Measurements from ENCODE around the gene TEX19. TPM values are rescaled to one million over a fixed set of nuclear protein-coding genes. Genes with fewer than 3 reads are reported as not detected.
"Not testable (repeated sequence)": the region's sequence is repeated elsewhere in the genome, so short reads cannot be mapped to it uniquely, and the experiment has no call there.

The TEX19 gene
- total RNA-seq, 1 donor, result not detected

DNA sequence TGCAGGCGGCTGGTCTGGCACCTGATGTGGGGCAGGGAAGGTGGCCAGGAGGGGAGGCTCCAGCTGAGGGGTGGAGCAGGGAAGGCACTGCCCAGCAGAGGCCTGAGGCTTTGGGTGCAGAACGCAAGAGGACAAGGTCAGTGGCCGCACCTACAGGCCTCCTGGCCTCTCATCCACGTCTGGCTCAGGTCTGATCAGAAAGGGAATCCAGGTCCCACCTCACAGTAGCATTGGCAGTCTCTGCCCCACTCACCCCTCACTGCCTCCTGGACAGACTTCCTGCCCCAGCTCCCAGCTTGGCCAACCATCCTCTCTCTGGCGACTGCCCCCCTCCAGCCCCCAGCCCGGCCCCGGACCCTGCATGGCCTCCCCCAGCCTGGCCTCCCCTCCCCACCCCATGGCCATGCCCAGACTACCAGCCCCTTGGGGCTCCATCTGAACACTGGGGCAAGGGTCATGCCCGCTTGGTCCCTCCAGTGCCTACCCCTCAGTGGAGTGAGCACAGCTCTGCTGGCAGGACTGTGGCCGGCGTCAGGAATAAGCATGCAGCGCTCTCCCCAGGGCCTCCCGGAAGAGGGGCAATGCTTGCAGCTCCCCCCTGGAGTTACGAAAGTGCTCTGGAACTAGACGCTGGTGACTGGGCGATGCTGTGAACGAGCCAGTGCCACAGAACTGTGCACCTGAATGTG is 17.1 kb downstream of the TEX19 start:
- TF ChIP-seq, protein P1, sequence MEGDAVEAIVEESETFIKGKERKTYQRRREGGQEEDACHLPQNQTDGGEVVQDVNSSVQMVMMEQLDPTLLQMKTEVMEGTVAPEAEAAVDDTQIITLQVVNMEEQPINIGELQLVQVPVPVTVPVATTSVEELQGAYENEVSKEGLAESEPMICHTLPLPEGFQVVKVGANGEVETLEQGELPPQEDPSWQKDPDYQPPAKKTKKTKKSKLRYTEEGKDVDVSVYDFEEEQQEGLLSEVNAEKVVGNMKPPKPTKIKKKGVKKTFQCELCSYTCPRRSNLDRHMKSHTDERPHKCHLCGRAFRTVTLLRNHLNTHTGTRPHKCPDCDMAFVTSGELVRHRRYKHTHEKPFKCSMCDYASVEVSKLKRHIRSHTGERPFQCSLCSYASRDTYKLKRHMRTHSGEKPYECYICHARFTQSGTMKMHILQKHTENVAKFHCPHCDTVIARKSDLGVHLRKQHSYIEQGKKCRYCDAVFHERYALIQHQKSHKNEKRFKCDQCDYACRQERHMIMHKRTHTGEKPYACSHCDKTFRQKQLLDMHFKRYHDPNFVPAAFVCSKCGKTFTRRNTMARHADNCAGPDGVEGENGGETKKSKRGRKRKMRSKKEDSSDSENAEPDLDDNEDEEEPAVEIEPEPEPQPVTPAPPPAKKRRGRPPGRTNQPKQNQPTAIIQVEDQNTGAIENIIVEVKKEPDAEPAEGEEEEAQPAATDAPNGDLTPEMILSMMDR (IDR thresholded peaks at IDR 0.05; ENCODE audit: insufficient read depth, low read depth, low read length), result no peak
- DNase-seq (ENCODE audit: low read depth), result no peak
- H3K4me3 ChIP-seq (ENCODE audit: low read depth, low read length), result no peak overlapping the region

DNA sequence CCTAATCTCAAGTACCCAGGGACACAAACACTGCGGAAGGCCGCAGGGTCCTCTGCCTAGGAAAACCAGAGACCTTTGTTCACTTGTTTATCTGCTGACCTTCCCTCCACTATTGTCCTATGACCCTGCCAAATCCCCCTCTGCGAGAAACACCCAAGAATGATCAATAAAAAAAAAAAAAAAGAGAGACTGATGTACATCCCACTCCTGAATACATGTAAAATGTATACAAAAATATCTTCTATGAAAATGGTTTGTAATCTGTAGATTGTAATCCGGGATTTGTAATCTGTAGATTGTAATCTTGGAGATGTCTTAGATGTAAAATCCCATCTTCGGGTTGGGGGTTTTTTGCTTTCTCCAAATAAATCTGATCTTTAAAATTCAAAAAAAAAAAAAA is 18.2 kb downstream of the TEX19 start:
- not testable (repeated sequence) for DNase-seq (ENCODE audit: low read depth); H3K4me3 ChIP-seq (ENCODE audit: low read depth, low read length)

DNA sequence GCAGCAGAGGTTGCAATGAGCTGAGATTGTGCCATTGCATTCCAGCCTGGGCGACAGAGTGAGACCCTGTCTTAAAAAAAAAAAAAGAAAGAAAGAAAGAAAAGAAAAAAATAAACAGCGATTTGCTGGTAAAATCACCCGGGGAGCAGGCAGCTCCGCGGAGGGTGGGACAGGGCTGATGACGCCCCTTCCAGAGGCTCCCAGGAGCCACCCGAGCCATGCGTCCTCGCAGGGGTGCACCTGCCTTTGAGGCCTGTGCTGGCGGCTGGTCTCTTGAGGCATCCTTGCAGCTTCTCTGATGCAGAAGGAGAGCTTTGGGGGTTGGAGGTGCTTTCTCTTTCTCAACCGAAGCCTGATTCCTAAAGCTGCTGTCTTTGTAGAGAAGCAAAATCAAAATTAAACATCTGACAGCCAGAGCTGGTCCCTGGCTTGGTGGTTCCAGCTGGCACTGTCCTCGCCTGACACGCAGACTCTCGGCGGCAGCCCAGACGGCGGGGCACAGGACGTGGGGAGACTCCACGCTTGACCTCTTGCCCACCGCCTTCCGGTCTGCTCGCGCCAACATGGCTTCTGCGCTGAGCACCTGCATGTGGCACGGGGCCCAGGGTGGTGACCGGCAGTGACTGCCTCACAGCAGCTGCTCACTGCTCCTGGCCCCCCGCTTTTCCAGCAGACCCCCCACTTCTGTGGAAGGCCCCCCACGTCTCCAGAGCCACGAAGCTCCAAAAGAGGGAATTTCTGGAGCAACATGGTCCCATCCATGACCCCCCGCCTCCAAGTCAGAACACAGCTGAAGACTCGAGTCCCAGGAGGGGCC is 19.1 kb downstream of the TEX19 start:
- TF ChIP-seq, protein P1 (IDR thresholded peaks at IDR 0.05; ENCODE audit: insufficient read depth, low read depth, low read length), result no peak
- DNase-seq (ENCODE audit: low read depth), result no peak
- H3K4me3 ChIP-seq (ENCODE audit: low read depth, low read length), result no peak overlapping the region

DNA sequence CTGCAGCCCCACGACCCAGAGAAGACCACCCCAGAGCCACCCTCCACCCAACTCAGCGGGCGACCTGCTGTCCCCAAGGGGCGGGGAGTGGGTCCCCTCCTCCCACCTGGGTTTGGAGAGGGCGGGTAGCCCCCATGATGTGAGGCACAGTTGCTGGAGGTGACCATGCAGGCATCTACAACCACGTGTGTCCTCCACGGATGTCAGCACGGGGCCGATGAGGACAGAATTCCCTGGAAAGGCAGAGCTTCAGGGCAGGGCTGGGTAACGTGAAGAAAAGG is 19.6 kb downstream of the TEX19 start:
- no peak for DNase-seq (ENCODE audit: low read depth)
- TF ChIP-seq, protein P1 (IDR thresholded peaks at IDR 0.05; ENCODE audit: insufficient read depth, low read depth, low read length), result no peak
- no peak overlapping the region for H3K4me3 ChIP-seq (ENCODE audit: low read depth, low read length)

DNA sequence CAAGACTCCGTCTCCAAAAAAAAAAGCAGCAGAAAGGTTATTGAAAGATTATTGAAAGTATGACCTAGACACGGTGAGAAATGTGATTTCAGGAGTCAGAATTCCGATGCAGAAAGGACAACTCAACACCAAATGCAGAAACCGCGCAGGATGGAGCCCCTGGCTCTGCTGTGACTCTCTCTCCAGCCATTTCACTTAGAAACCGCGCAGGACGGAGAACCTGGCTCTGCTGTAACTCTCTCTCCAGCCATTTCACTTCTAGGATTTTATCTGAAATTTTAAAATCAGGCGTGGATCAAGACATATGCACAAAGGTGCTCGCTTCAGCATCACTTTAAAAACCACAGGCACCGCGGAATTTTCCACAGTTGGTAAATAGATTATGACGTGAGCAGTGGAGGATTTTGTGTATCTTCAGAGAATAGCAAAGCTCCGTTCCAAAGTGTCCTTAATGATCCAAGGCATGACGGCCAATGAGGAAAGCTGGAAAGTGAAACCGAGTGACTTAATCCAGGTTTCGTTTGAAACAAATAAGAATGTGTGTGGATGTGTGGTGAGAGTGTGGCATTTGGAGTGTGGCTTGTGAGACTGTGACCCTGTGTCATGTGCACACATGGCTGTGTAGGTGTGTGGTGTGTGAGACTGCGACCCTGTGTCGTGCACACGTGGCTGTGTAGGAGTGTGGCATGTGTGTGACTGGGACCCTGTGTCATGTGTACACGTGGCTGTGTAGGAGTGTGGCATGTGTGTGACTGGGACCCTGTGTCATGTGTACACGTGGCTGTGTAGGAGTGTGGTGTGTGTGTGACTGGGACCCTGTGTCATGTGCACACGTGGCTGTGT is 22.0 kb downstream of the TEX19 start:
- peak; percentile 76 for DNase-seq (ENCODE audit: low read depth)
- H3K4me3 ChIP-seq (ENCODE audit: low read depth, low read length), result peak overlapping the region; percentile 0
- TF ChIP-seq, protein P1 (IDR thresholded peaks at IDR 0.05; ENCODE audit: insufficient read depth, low read depth, low read length), result no peak

DNA sequence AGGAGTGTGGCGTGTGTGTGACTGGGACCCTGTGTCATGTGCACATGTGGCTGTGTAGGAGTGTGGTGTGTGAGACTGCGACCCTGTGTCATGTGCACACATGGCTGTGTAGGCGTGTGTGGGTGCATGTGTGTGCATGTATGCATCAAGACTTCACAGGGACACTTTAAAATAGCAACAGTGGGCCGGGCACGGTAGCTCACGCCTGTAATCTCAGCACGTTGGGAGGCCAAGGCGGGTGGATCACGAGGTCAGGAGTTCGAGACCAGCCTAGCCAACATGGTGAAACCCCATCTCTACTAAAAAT is 22.6 kb downstream of the TEX19 start:
- not testable (repeated sequence) for H3K4me3 ChIP-seq (ENCODE audit: low read depth, low read length); DNase-seq (ENCODE audit: low read depth)

DNA sequence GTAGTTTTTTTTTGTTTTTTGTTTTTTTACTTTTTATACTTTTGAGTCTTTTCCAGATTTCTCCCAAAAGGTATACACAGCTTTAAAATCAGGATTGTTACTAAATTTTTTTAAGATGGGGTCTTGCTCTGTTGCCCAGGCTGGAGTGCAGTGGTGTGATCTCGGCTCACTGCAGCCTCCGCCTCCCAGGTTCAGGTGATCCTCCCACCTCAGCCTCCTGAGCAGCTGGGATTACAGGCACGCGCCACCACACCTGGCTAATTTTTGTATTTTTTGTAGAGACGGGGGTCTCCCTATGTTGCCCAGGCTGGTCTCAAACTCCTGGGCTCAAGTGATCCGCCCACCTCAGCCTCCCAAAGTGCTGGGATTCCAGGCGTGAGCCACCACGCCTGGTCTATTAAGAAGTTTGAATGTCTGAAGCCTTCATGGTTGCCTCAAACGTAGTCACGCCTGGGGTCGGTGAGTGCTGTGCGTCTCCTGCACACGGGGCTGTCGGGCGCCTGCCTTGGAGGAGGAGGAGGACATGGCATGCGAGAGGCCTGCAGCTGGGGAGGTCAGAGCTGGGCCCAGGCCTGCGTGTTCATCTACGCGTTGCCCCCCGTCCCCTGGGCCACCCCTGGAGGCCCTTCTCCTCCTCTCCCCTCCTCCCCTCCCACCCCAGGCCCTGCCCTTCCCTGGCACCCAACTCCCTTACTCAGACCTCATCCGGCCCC is 23.3 kb downstream of the TEX19 start:
- not testable (repeated sequence) for H3K4me3 ChIP-seq (ENCODE audit: low read depth, low read length); DNase-seq (ENCODE audit: low read depth)

DNA sequence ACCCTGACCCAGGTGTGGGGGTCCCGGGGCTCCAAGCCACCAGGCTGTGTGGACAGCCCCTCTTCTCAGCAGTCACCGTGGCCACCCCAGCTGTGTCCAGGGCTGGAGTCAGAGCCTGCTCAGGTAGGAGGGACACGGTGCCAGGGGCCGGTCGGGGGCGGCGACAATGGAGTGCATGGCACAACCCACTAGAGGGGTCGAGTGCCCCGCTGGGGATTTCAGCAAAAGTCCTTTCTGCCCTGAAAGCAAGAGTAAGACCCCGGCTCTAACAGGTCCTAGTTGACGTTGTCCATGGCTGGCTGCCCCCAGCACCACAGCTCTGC is 23.8 kb downstream of the TEX19 start:
- TF ChIP-seq, protein P1 (IDR thresholded peaks at IDR 0.05; ENCODE audit: insufficient read depth, low read depth, low read length), result no peak
- no peak for DNase-seq (ENCODE audit: low read depth)

More for the DNA sequence above, 23.8 kb downstream of the TEX19 start:
- no peak overlapping the region for H3K4me3 ChIP-seq (ENCODE audit: low read depth, low read length)
